ENCODE data around the gene CFAP73.

The CFAP73 gene

DNA sequence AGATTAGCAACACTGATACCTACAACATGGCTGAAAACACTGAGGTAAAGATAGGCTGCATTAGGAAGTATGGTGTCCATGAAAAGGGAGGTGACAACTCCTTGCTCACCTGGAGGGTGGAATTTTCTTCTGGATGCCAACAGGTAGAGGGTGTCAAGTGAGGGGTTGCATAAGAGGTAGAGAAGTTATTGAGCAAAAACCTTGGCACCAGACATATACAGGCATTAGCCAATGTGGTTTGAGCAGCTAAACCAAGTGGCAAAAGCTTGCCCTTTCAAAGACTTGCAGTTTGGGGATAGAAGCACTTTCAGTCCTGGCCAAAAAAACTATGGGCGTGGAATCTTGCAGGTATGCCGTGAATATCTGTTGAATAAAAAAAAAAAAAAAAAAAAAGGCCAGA, 39.8 kb downstream of the CFAP73 start:
- ChIA-PET CTCF (interaction anchor here (0.9 to 3.2 kb wide), 2 partner anchors 16 to 235 kb away, joined by 3 to 13 read pairs; no protein-coding TSS in a partner anchor), POLR2A (no interaction called here)
- TF ChIP-seq, protein P1, sequence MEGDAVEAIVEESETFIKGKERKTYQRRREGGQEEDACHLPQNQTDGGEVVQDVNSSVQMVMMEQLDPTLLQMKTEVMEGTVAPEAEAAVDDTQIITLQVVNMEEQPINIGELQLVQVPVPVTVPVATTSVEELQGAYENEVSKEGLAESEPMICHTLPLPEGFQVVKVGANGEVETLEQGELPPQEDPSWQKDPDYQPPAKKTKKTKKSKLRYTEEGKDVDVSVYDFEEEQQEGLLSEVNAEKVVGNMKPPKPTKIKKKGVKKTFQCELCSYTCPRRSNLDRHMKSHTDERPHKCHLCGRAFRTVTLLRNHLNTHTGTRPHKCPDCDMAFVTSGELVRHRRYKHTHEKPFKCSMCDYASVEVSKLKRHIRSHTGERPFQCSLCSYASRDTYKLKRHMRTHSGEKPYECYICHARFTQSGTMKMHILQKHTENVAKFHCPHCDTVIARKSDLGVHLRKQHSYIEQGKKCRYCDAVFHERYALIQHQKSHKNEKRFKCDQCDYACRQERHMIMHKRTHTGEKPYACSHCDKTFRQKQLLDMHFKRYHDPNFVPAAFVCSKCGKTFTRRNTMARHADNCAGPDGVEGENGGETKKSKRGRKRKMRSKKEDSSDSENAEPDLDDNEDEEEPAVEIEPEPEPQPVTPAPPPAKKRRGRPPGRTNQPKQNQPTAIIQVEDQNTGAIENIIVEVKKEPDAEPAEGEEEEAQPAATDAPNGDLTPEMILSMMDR (IDR thresholded peaks at IDR 0.05; ENCODE audit: control extremely low read depth, extremely low read depth, low read depth, missing control alignments): no peak
- DNase-seq (ENCODE audit: extremely low spot score): no peak

DNA sequence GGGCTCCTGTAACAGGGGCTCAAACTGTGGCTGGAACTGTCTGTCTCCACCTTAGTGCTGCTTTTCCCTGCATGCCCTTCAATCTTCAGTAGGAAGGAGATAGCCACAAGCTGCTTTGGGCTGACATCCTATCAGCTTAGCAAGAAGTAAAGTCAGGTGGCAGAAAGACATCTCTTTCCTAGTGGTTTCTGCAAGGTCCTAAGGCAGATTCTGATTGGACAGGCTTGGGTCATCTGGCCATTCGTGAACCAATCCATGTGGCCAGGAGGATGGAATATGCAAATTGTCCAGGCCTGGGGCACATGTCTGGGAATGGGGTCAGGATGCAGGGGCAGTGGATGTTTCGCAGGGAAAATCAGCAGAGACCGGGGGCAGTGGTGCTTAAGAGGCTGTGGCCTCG, 41.2 kb downstream of the CFAP73 start:
- POLR2A ChIA-PET: no interaction called here
- TF ChIP-seq, protein P1 (IDR thresholded peaks at IDR 0.05; ENCODE audit: control extremely low read depth, extremely low read depth, low read depth, missing control alignments): no peak
- no peak for DNase-seq (ENCODE audit: extremely low spot score)
- CTCF ChIA-PET: interaction anchor here (1.0 to 3.2 kb wide), 2 partner anchors 11 to 17 kb away, joined by 3 to 13 read pairs; no protein-coding TSS in a partner anchor

DNA sequence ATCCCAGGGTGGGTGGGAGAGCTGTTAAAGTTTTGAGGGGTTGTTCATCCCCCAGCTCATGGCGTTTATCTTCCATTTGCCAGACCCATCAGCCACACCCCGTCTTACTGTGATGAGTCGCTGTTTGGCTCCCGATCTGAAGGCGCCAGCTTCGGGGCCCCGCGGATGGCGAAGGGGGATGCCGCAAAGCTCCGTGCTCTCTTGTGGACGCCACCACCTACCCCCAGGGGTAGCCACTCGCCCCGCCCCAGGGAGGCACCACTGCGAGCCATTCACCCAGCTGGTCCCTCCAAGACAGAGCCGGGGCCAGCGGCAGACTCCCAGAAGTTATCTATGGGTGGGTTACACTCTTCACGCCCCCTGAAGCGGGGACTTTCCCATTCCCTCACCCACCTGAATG, 41.7 kb downstream of the CFAP73 start:
- DNase-seq (ENCODE audit: extremely low spot score): no peak
- TF ChIP-seq, protein P1 (IDR thresholded peaks at IDR 0.05; ENCODE audit: control extremely low read depth, extremely low read depth, low read depth, missing control alignments): no peak
- POLR2A ChIA-PET: no interaction called here
- CTCF ChIA-PET: interaction anchor here (1.0 to 3.2 kb wide), 2 partner anchors 10 to 17 kb away, joined by 3 to 13 read pairs; no protein-coding TSS in a partner anchor

DNA sequence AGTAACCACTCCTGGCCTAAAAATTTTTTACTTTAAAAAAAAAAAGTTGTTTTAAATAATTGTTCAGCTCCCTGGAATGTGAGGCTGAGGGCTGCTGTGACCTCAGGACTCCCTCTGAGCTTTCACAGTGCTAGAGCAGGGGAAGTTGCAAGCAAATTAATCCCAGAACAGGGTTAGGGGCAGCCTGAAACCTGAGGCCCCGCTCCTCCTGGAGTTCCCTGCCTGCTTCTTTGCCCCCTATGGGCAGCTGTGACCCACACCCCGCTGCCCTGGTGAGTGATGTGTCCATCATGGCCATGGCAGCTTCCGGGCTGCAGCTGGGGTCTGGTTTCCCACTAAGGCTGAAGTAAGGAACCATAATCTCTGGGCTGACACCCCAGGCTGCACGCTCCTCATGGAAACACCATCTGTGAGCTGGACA, 45.5 kb downstream of the CFAP73 start:
- ChIA-PET POLR2A (interaction anchor here (0.6 to 1.3 kb wide), 2 partner anchors 27 to 57 kb away, joined by 3 to 5 read pairs; partner anchors contain the start of gene TPCN1), CTCF (interaction anchor here (0.8 to 2.4 kb wide), 6 partner anchors 9 to 231 kb away, joined by 3 to 11 read pairs (median 6); partner anchors contain the start of genes DDX54 and RITA1)
- DNase-seq (ENCODE audit: extremely low spot score): no peak
- TF ChIP-seq, protein P1 (IDR thresholded peaks at IDR 0.05; ENCODE audit: control extremely low read depth, extremely low read depth, low read depth, missing control alignments): no peak

DNA sequence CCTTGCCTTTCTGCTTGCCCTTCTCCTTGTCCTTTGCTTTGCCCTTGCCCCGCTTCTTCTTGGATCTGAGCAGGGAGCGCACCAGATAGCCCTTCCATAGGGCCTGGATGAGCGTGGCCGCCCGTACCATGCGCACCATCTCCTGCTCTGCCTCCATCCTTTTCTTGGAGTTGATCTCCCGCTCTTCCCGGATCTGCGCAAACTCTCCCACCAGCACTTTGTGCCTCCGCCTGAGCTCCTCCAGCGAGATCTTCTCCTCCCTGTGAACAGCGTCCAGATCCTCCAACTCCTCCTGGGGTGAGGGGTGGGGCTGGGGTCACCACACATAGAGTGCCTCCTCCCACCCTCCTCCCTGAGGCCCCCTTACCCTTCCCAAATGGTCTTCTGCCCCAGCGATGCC, 46.1 kb downstream of the CFAP73 start:
- TF ChIP-seq, protein P1 (IDR thresholded peaks at IDR 0.05; ENCODE audit: control extremely low read depth, extremely low read depth, low read depth, missing control alignments): no peak
- no peak for DNase-seq (ENCODE audit: extremely low spot score)
- CTCF ChIA-PET: interaction anchor here (0.8 to 2.4 kb wide), 7 partner anchors 9 to 230 kb away, joined by 3 to 11 read pairs (median 4); partner anchors contain the start of genes DDX54 and RITA1
- POLR2A ChIA-PET: interaction anchor here (0.6 to 1.3 kb wide), 2 partner anchors 26 to 57 kb away, joined by 3 to 5 read pairs; partner anchors contain the start of gene TPCN1

DNA sequence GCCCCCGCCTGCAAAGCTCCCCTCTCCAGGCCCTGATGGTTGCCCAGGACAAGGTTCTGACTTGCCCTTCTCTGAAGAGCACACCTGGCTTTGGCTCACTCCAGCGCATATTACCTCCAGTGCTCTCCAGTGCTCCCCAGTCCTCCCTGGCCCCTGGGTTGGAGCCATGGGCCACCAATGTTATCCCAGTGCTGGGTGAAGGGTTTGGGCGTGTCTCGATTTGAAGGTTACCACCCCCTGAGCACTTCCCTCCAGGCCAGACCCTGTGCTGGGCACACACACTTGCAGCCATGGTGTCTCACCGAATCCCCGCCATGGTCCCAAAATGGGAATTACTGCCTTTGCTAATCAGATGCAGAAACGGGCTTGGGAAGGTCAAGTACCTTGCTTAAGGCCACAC, 47.1 kb downstream of the CFAP73 start:
- CTCF ChIA-PET: interaction anchor here (0.7 to 2.4 kb wide), 10 partner anchors 8 to 88 kb away, joined by 3 to 11 read pairs (median 6); partner anchors contain the start of genes DDX54 and RITA1
- DNase-seq (ENCODE audit: extremely low spot score): no peak
- TF ChIP-seq, protein P1 (IDR thresholded peaks at IDR 0.05; ENCODE audit: control extremely low read depth, extremely low read depth, low read depth, missing control alignments): no peak
- POLR2A ChIA-PET: no interaction called here

Measured in GM10248 (cell line).